GM12878 (cell line): Measurements from ENCODE around the gene RYR2. TPM values are rescaled to one million over a fixed set of nuclear protein-coding genes. Genes with fewer than 3 reads are reported as not detected.

Experiments used
- ATAC-seq: fragments of 200-7000 bp; cut with Tn5 transposase; 3 replicates; pipeline ENCODE4 v1.9.1; 2020; ENCODE audit warnings: mild to moderate bottlenecking, moderate library complexity
- BruUV-seq: library from RNA; stranded (reverse); fragments of 400-500 nt; replicated peaks from 2 replicates; lab custom pipeline; 2021; lab: Mats Ljungman, UMichigan
- CTCF ChIA-PET: fragments of 300-600 bp; sonication (Branson Sonifier 250); formaldehyde crosslinking; extraction: SDS; loops from one replicate; lab custom pipeline; 2021; ENCODE audit warnings: inconsistent platforms; lab: Yijun Ruan, JAX
- POLR2A ChIA-PET: fragments of 350-600 bp; formaldehyde crosslinking; extraction: SDS; loops from one replicate; lab custom pipeline; 2021; ENCODE audit warnings: inconsistent platforms; lab: Charles Lee
- RAD21 ChIA-PET: fragments of 300-600 bp; sonication (Branson Sonifier 250); formaldehyde crosslinking; loops from one replicate; lab custom pipeline; 2023; ENCODE audit warnings: antibody characterized with exemption; ENCODE audit not compliant: unreplicated experiment; lab: Charles Lee
- SMC1A ChIA-PET: fragments of 300-600 bp; sonication (Branson Sonifier 250); formaldehyde crosslinking; loops from one replicate; lab custom pipeline; 2023; ENCODE audit not compliant: unreplicated experiment, uncharacterized antibody; lab: Charles Lee
- DNase-seq: peaks from one replicate; pipeline ENCODE4 v3.0.0-alpha.2; 2011; ENCODE audit warnings: low read depth, low spot score
- FAIRE-seq: peaks from 3 replicates; lab custom pipeline; 2011; peaks lifted over from hg19 to GRCh38; lab: Jason Lieb, UNC
- H2AFZ ChIP-seq: 2 replicates; pipeline ENCODE4 v1.6.0; 2011; ENCODE audit warnings: low read depth, low read length, control low read depth; ENCODE audit not compliant: control insufficient read depth
- H3K27ac ChIP-seq: 2 replicates; pipeline ENCODE4 v1.5.1; 2011; ENCODE audit warnings: control low read depth; ENCODE audit not compliant: control insufficient read depth, insufficient read depth
- H3K27me3 ChIP-seq, 2 experiments: replicated peaks in 1 of 2; 2 replicates each; pipeline versions ENCODE4 v1.6.0 to v1.6.1; 2011; ENCODE audit warnings: low read length in 1 of 2; ENCODE audit not compliant: control insufficient read depth in 2 of 2, insufficient read depth in 2 of 2
- H3K36me3 ChIP-seq, 2 experiments: 2 replicates each; pipeline ENCODE4 v1.5.1; 2011; ENCODE audit warnings: low read length in 1 of 2; ENCODE audit not compliant: control insufficient read depth in 2 of 2, insufficient read depth in 2 of 2
- H3K4me1 ChIP-seq: 2 replicates; pipeline ENCODE4 v1.6.1; 2011; ENCODE audit warnings: mild to moderate bottlenecking, low read length, moderate library complexity, mixed read lengths; ENCODE audit not compliant: control insufficient read depth, insufficient read depth
- H3K4me2 ChIP-seq: 2 replicates; pipeline ENCODE4 v1.6.0; 2011; ENCODE audit warnings: control low read depth; ENCODE audit not compliant: control insufficient read depth, insufficient read depth
- H3K4me3 ChIP-seq: fragments of 200-600 bp; sonication (generic); 2 replicates; pipeline ENCODE4 v1.5.1; 2016
- H3K79me2 ChIP-seq: 2 replicates; pipeline ENCODE4 v1.6.0; 2011; ENCODE audit warnings: low read length; ENCODE audit not compliant: control insufficient read depth, insufficient read depth
- H3K9ac ChIP-seq: 2 replicates; pipeline ENCODE4 v1.8.0; 2011; ENCODE audit warnings: low read length, control low read depth, mixed read lengths; ENCODE audit not compliant: control insufficient read depth, insufficient read depth
- H3K9me3 ChIP-seq: replicated peaks from 3 replicates; pipeline ENCODE4 v1.5.1; 2011; ENCODE audit warnings: mild to moderate bottlenecking, low read length; ENCODE audit not compliant: control insufficient read depth, insufficient read depth
- H4K20me1 ChIP-seq: 2 replicates; pipeline ENCODE4 v1.6.0; 2011; ENCODE audit not compliant: control insufficient read depth, insufficient read depth
- CBX5 ChIP-seq: sonication (generic); IDR thresholded peaks from 2 replicates; pipeline ENCODE4 v1.6.1; 2016; ENCODE audit warnings: low read depth, moderate library complexity, mild to moderate bottlenecking, inconsistent platforms
- ESRRA ChIP-seq: IDR thresholded peaks from 2 replicates; pipeline ENCODE4 v1.6.1; 2012; ENCODE audit warnings: mild to moderate bottlenecking, low read length, improper control_type of control experiment
- MEF2A ChIP-seq: IDR thresholded peaks from 2 replicates; pipeline ENCODE4 v1.6.1; 2011; ENCODE audit warnings: low read depth, mild to moderate bottlenecking, low read length, moderate library complexity; ENCODE audit not compliant: insufficient read depth
- MTA2 ChIP-seq: fragments of 450-650 bp; IDR thresholded peaks from 2 replicates; pipeline ENCODE4 v1.6.1; 2016; ENCODE audit warnings: low read depth, mild to moderate bottlenecking, moderate library complexity
- NFYB ChIP-seq: IDR thresholded peaks from 2 replicates; pipeline ENCODE4 v1.6.1; 2011; ENCODE audit warnings: low read depth, mild to moderate bottlenecking, low read length, improper control_type of control experiment, moderate library complexity; ENCODE audit not compliant: insufficient read depth
- POLR2AphosphoS2 ChIP-seq: IDR thresholded peaks from 2 replicates; pipeline ENCODE4 v1.6.1; 2011; ENCODE audit warnings: low read depth, mild to moderate bottlenecking, low read length, improper control_type of control experiment, moderate library complexity
- SIX5 ChIP-seq: IDR thresholded peaks from 2 replicates; pipeline ENCODE4 v1.6.1; 2011; ENCODE audit warnings: mild to moderate bottlenecking, low read depth, low read length, moderate library complexity; ENCODE audit not compliant: severe bottlenecking
- WGBS: methylation state at CpG from one replicate; pipeline ENCODE4 v1.1.6; 2016; ENCODE audit warnings: low lambda C conversion rate; ENCODE audit not compliant: insufficient replicate concordance, insufficient coverage; ENCODE audit errors: missing lambda C conversion rate; 5-methylcytosine and 5-hydroxymethylcytosine counted together
- in situ Hi-C: fragments of 300-500 bp; cut with MboI; formaldehyde crosslinking; loops from 9 replicates; pipeline ENCODE4 v1.14.3; 2018; ENCODE audit warnings: mixed read lengths
- intact Hi-C: fragments of 100-400 bp; cut with micrococcal nuclease; formaldehyde crosslinking; loops from one replicate; pipeline ENCODE4 v1.14.2; 2022; ENCODE audit not compliant: unreplicated experiment
- polyA plus RNA-seq, 11 experiments: library from polyadenylated mRNA; depleted of rRNA in 4 of 11; unstranded in 6 of 11; stranded (reverse) in 5 of 11; fragments of >200 nt; fragmentation: Nextera tagmentation in 4 of 11; fragmentation: Illumina TruSeq in 1 of 11; extraction: Ambion mirVana in 4 of 11; extraction: Trizol in 1 of 11; gene quantifications; 1 replicate in 1 of 11; 2 replicates in 10 of 11; pipeline versions ENCODE4 v1.2.1 to v1.2.3, GENCODE V29; 2011 to 2016; ENCODE audit warnings: inconsistent platforms in 2 of 11, missing spikeins in 2 of 11, low read depth in 1 of 11
- total RNA-seq, 4 experiments: library from RNA; depleted of rRNA in 3 of 4; stranded (reverse); fragments of >200 nt in 3 of 4; fragmentation: Illumina TruSeq in 1 of 4; extraction: Trizol in 1 of 4; gene quantifications; 2 replicates each; pipeline versions ENCODE4 v1.2.1 to v1.2.3, GENCODE V29; 2013 to 2021
- TF ChIP-seq, protein P1 (sequence below): IDR thresholded peaks from 2 replicates; pipeline ENCODE4 v1.6.1; 2011; ENCODE audit warnings: low read depth, mild to moderate bottlenecking, low read length, moderate library complexity, borderline replicate concordance; ENCODE audit errors: extremely low read depth

The RYR2 gene
- total and polyA plus RNA-seq, 10 of the 15 experiments (the other 5 are each of a cell fraction or from before 2014, with no cell fraction given), result 0.01 to 0.04 TPM; not detected in 8

DNA sequence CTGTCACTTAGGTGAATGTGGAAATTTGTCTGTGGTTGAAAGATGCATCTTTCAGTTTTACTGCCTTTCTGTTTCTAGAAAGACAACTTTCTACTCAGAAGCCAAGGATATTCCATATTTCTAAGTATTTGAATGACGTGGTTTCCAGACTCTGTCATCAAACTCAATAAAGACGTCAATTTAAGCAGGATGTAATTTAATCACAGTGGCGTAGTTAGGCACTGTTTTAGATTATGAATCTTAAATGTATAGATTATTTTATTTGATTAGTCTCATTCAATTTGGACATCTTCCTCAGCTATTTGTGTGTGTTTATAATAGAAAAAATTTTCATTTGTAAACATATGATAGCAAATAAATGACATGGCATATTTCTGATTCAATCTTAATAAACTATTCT is 298.9 kb downstream of the RYR2 start:
- H4K20me1 ChIP-seq, result no peaks in the 10 kb centered on the region
- H3K79me2 ChIP-seq, result no peaks in the 10 kb centered on the region
- H3K27ac ChIP-seq, result no peak overlapping the region
- H3K27me3 ChIP-seq, result no peaks in the 10 kb centered on the region
- intact Hi-C loops, result no loop called here
- no peak for DNase-seq
- POLR2A ChIA-PET, result no interaction called here
- FAIRE-seq, result no peak
- RAD21 ChIA-PET, result no interaction called here
- H3K4me3 ChIP-seq, result no peak overlapping the region
- in situ Hi-C loops, result no loop called here
- SMC1A ChIA-PET, result interaction anchor here (1.7 kb wide), 1 partner anchor 19 kb away, joined by 3 read pairs; no protein-coding TSS in a partner anchor
- H2AFZ ChIP-seq, result no peak overlapping the region
- no TSS peak for BruUV-seq
- no peaks in the 10 kb centered on the region for H3K36me3 ChIP-seq
- WGBS, result 11% methylated on average over 3 of the region's 3 CpGs
- TF ChIP-seq CBX5, result no peak
- TF ChIP-seq POLR2AphosphoS2, result no peak
- TF ChIP-seq MEF2A, result no peak
- TF ChIP-seq, protein P1, sequence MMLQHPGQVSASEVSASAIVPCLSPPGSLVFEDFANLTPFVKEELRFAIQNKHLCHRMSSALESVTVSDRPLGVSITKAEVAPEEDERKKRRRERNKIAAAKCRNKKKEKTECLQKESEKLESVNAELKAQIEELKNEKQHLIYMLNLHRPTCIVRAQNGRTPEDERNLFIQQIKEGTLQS, result no peak
- no peak for TF ChIP-seq SIX5
- no peak for TF ChIP-seq ESRRA
- no peak for TF ChIP-seq NFYB
- H3K9me3 ChIP-seq, result no peaks in the 10 kb centered on the region
- ATAC-seq, result no peak
- no peak overlapping the region for H3K9ac ChIP-seq
- no peaks in the 10 kb centered on the region for H3K4me1 ChIP-seq
- no peak overlapping the region for H3K4me2 ChIP-seq
- CTCF ChIA-PET, result no interaction called here

DNA sequence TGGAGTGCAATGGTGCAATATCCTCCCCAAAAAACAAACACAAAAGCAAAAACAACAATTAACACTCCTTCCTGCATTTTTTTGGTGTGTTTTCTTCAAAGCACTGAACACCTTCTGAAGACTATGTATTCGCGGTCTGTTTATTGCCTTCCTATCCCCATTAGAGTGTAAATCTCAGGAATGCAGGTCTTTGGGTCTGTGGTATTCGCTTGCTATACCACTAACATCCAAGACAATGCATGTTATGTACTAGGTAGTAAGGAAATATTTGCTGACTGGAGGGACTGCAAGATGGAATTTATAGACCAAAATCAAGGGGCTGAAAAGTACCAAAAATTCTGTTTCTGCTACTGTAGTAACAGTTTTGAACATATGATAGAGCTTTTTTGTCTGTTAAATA is 299.4 kb downstream of the RYR2 start:
- H2AFZ ChIP-seq, result no peak overlapping the region
- FAIRE-seq (no peak), ATAC-seq (no peak), DNase-seq (no peak)
- H3K4me1 ChIP-seq, result no peaks in the 10 kb centered on the region
- no peak overlapping the region for H3K4me3 ChIP-seq
- no peaks in the 10 kb centered on the region for H4K20me1 ChIP-seq
- no peaks in the 10 kb centered on the region for H3K79me2 ChIP-seq
- H3K9ac ChIP-seq, result no peak overlapping the region
- TF ChIP-seq MTA2, result no peak
- ChIA-PET SMC1A (interaction anchor here (1.7 kb wide), 1 partner anchor 19 kb away, joined by 3 read pairs; no protein-coding TSS in a partner anchor), CTCF (no interaction called here), POLR2A (no interaction called here), RAD21 (no interaction called here)
- H3K27me3 ChIP-seq, result no peaks in the 10 kb centered on the region
- no peak overlapping the region for H3K4me2 ChIP-seq
- BruUV-seq, result no TSS peak
- intact Hi-C loops, result no loop called here
- WGBS, result 36% methylated on average over 3 of the region's 3 CpGs
- no peak overlapping the region for H3K27ac ChIP-seq
- no peaks in the 10 kb centered on the region for H3K9me3 ChIP-seq
- in situ Hi-C loops, result no loop called here
- no peaks in the 10 kb centered on the region for H3K36me3 ChIP-seq
